Subcutaneous adipose tissue (tissue), 4 donors: ENCODE data around the gene COX5A. TPM values are rescaled to one million over a fixed set of nuclear protein-coding genes. Genes with fewer than 3 reads are reported as not detected.

Experiments used
- CTCF ChIP-seq: fragments of 450-650 bp; IDR thresholded peaks from one replicate; pipeline ENCODE4 v1.5.1; 2016; ENCODE audit warnings: low read depth, mild to moderate bottlenecking, control low read depth, antibody characterized with exemption, moderate library complexity
- total RNA-seq, 4 donors: library from RNA; depleted of rRNA; stranded (reverse); fragments of >200 nt; gene quantifications; one replicate each; pipeline ENCODE4 v1.1.0, GENCODE V29; 2016

The COX5A gene
- total RNA-seq, 4 donors from 2014 or later = 72.4 to 108 (median 97.1) TPM

- no peak for TF ChIP-seq CTCF
Measured at GRCh38 chr15:74959586-74959939, 21.7 kb upstream of the COX5A start.

- TF ChIP-seq CTCF = no peak
Measured at GRCh38 chr15:74958908-74959585, 21.2 kb upstream of the COX5A start.

- TF ChIP-seq CTCF = no peak
Measured at GRCh38 chr15:74958320-74958907, 20.5 kb upstream of the COX5A start.

GRCh38 chr15:74957476-74958035 is 19.7 kb upstream of the COX5A start:
- no peak for TF ChIP-seq CTCF

- TF ChIP-seq CTCF = no peak
Measured at GRCh38 chr15:74956648-74957475, 19.0 kb upstream of the COX5A start, which contains the start of gene RPP25. Gene RPP25, minus strand, starts transcription at chr15:74956772. Its CDS starts 189 bp downstream, at chr15:74956583.

GRCh38 chr15:74955796-74956647 is 18.1 kb upstream of the COX5A start:
- no peak for TF ChIP-seq CTCF
